Type B pancreatic cell (in vitro differentiated cells): ENCODE measurements around the gene DHX8. TPM values are rescaled to one million over a fixed set of nuclear protein-coding genes. Genes with fewer than 3 reads are reported as not detected.

Experiments
- DNase-seq: peaks from one replicate; pipeline ENCODE4 v3.0.0; 2021; ENCODE audit warnings: mixed read lengths; ENCODE audit not compliant: unreplicated experiment; ENCODE audit errors: extremely low spot score
- H3K27ac Mint-ChIP-seq: 2 replicates; pipeline ENCODE4 v1.8.0; 2021; ENCODE audit warnings: mild to moderate bottlenecking, mixed read lengths
- H3K27me3 Mint-ChIP-seq: 2 replicates; pipeline ENCODE4 v1.8.0; 2021; ENCODE audit warnings: mixed read lengths
- H3K36me3 Mint-ChIP-seq: 2 replicates; pipeline ENCODE4 v1.8.0; 2021; ENCODE audit warnings: mixed read lengths
- H3K4me1 Mint-ChIP-seq: one replicate; pipeline ENCODE4 v1.8.0; 2021; ENCODE audit warnings: mixed read lengths; ENCODE audit not compliant: unreplicated experiment
- H3K4me3 Mint-ChIP-seq: 2 replicates; pipeline ENCODE4 v1.8.0; 2021; ENCODE audit warnings: mild to moderate bottlenecking, mixed read lengths
- H3K9me3 Mint-ChIP-seq: 2 replicates; pipeline ENCODE4 v1.8.0; 2021; ENCODE audit warnings: mixed read lengths
- CTCF ChIP-seq: fragments of 200-600 bp; sonication (generic); conservative IDR thresholded peaks from 2 replicates; pipeline ENCODE4 v1.5.0; 2021; ENCODE audit warnings: antibody characterized with exemption, mild to moderate bottlenecking
- total RNA-seq: library from RNA; stranded (reverse); gene quantifications from 2 replicates; pipeline ENCODE4 v1.2.1, GENCODE V29; 2021; ENCODE audit warnings: low replicate concordance

The DHX8 gene
- total RNA-seq, 1 donor from 2014 or later, result 56.8 TPM

GRCh38 chr17:43517615-43518386 is 34.0 kb downstream of the DHX8 start:
- TF ChIP-seq CTCF, result no peak
- H3K27ac Mint-ChIP-seq, result no peak overlapping the region
- DNase-seq, result no peak
- peaks cover 4% of the 10 kb centered on the region for H3K4me1 Mint-ChIP-seq
- no peaks in the 10 kb centered on the region for H3K27me3 Mint-ChIP-seq
- no peak overlapping the region for H3K4me3 Mint-ChIP-seq
- H3K36me3 Mint-ChIP-seq, result peaks cover 22% of the 10 kb centered on the region
- no peaks in the 10 kb centered on the region for H3K9me3 Mint-ChIP-seq

GRCh38 chr17:43521389-43521788 is 37.6 kb downstream of the DHX8 start:
- Mint-ChIP-seq H3K27me3 (no peaks in the 10 kb centered on the region), H3K9me3 (no peaks in the 10 kb centered on the region), H3K27ac (no peak overlapping the region), H3K4me1 (peaks cover 20% of the 10 kb centered on the region), H3K4me3 (no peak overlapping the region), H3K36me3 (peaks cover 31% of the 10 kb centered on the region)
- TF ChIP-seq CTCF, result no peak
- no peak for DNase-seq

GRCh38 chr17:43524945-43525575 is 41.3 kb downstream of the DHX8 start:
- Mint-ChIP-seq H3K27ac (peak overlapping the region; percentile 92), H3K36me3 (peaks cover 30% of the 10 kb centered on the region), H3K4me1 (peaks cover 20% of the 10 kb centered on the region), H3K9me3 (no peaks in the 10 kb centered on the region), H3K27me3 (no peaks in the 10 kb centered on the region), H3K4me3 (peak overlapping the region; percentile 41)
- TF ChIP-seq CTCF, result no peak
- no peak for DNase-seq

- no peak overlapping the region for H3K4me3 Mint-ChIP-seq
- DNase-seq, result no peak
- no peak for TF ChIP-seq CTCF
- peaks cover 33% of the 10 kb centered on the region for H3K4me1 Mint-ChIP-seq
- no peaks in the 10 kb centered on the region for H3K27me3 Mint-ChIP-seq
- H3K36me3 Mint-ChIP-seq, result peaks cover 17% of the 10 kb centered on the region
- H3K9me3 Mint-ChIP-seq, result no peaks in the 10 kb centered on the region
- peak overlapping the region; percentile 70 for H3K27ac Mint-ChIP-seq
Observed at GRCh38 chr17:43526886-43527648, 43.3 kb downstream of the DHX8 start.

GRCh38 chr17:43528319-43528987 is 44.7 kb downstream of the DHX8 start:
- no peak for DNase-seq
- peak overlapping the region; percentile 6 for H3K27ac Mint-ChIP-seq
- TF ChIP-seq CTCF, result no peak
- H3K9me3 Mint-ChIP-seq, result no peaks in the 10 kb centered on the region
- H3K4me1 Mint-ChIP-seq, result peaks cover 33% of the 10 kb centered on the region
- H3K27me3 Mint-ChIP-seq, result no peaks in the 10 kb centered on the region
- H3K4me3 Mint-ChIP-seq, result no peak overlapping the region
- H3K36me3 Mint-ChIP-seq, result peaks cover 17% of the 10 kb centered on the region
